ENCODE measurements around the gene ATP2C2.

DNA sequence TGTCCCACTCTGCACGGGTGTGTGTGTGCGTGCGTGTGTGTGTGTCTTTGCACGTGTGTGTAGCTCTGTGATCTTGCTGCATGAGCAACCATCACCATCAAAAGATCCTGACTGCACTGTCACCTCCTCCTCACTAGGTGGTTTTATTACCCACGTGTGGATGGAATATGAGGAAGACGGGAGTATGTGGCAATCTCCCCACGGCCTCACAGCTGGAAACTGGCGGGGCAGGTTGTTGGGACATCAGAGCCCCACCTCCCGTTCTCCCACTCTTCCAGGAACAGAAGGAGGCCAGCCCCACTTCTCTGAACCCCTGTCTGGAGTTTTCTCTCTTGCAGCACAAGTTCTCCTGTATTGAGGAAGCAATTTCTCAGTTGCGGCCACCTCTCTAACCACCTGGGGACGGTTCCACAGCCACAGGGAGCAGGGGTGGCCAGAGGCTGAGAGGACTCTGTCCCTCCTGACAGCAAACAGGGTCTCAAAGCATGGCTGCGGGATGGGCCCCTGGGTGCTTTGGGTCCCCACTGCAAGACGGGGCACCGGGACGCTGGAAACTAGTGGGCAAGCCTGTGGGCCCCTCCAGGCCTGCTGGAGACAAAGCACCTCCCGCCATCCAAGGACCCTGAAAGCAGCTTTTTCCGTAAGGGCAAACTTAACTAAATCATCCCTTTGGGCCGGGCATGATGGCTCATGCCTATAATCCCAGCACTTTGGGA lies 27.9 kb upstream of the ATP2C2 start:
- TF ChIP-seq ZNF274 (IDR thresholded peaks at IDR 0.05; ENCODE audit: low read depth, low read length) = no peak
- TF ChIP-seq YY1 (IDR thresholded peaks at IDR 0.05; ENCODE audit: insufficient read depth, insufficient read length) = no peak
- no peak for TF ChIP-seq SUZ12 (IDR thresholded peaks at IDR 0.05; ENCODE audit: extremely low read depth, insufficient read depth, insufficient read length)
